GM13976 (cell line): Measurements from ENCODE around the gene SGSM2.

ENCODE experiments used
- DNase-seq: peaks from one replicate; pipeline ENCODE4 v3.0.0; 2012; ENCODE audit warnings: low spot score
- in situ Hi-C: fragments of 300-500 bp; cut with MboI; formaldehyde crosslinking; loops from one replicate; pipeline ENCODE4 v1.12.0; 2022; ENCODE audit warnings: low sequenced_read_pairs, mixed read lengths, inconsistent platforms; ENCODE audit not compliant: unreplicated experiment
- TF ChIP-seq, protein P1 (sequence below): IDR thresholded peaks from 2 replicates; pipeline ENCODE4 v1.5.1; 2012; ENCODE audit warnings: borderline replicate concordance, mild to moderate bottlenecking; ENCODE audit not compliant: insufficient read depth; ENCODE audit errors: extremely low read depth, missing control alignments, control extremely low read depth

The SGSM2 gene

DNA sequence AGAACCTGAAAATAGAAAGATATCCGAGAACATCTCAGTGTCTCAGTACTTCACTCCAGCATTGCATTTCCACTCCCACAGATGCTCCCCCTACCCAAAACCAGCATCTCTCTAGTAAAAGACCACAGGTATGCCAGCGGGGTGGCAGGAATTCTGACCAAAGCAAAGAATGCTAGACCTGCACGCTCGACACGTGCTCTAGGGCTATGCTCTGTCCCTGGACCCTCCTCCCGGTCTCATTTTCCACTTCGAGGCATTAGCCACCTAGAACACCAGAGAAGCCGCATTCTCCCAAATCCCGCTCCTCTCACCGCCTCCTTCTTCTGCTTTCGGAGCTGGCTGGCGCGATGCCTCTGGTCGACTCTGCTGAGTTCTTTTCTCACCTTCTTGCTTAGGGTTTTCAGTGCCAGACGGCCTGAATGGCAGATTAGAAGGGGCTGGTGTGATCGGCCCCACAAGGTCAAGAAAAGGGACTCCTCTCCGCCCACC is 1.5 kb upstream of the SGSM2 start:
- in situ Hi-C loops: no loop called here
- DNase-seq: no peak
- TF ChIP-seq, protein P1, sequence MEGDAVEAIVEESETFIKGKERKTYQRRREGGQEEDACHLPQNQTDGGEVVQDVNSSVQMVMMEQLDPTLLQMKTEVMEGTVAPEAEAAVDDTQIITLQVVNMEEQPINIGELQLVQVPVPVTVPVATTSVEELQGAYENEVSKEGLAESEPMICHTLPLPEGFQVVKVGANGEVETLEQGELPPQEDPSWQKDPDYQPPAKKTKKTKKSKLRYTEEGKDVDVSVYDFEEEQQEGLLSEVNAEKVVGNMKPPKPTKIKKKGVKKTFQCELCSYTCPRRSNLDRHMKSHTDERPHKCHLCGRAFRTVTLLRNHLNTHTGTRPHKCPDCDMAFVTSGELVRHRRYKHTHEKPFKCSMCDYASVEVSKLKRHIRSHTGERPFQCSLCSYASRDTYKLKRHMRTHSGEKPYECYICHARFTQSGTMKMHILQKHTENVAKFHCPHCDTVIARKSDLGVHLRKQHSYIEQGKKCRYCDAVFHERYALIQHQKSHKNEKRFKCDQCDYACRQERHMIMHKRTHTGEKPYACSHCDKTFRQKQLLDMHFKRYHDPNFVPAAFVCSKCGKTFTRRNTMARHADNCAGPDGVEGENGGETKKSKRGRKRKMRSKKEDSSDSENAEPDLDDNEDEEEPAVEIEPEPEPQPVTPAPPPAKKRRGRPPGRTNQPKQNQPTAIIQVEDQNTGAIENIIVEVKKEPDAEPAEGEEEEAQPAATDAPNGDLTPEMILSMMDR: no peak

DNA sequence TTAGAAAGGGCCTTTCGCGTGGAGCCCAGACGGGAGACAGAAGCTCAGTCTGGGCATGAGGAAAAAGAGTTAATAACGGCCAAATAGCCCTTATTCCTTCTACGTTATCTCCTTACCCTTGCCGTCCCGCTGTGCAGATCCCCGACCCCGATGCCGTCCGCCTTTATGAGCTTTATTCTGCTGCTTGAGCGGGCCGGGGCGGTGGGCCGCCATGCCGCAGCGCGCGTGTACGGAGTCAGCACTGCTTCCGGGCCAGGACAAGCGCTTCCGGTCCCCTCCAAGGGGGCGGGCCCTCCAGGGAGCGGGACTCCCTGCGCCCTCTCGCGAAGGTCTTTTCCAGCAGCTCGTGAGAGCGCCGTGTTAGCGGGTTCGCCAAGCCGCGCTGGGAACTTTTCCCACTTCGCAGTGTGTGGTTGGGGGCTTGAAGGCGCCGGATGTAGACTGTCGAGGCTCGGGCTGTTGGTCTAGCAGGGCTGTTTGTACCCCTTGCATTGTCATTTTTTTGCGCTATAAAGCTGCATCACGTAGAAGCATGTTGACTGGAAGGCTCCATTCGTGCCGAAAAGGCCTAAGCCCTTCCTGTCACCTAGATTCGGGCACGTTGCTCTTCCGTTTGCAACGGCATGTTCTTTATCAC is 968 bp upstream of the SGSM2 start, which contains the start of gene TSR1:
Gene TSR1 (minus strand): TSS at position 243 of the 637 bp plus-strand sequence. CDS start 30 bp downstream, at position 213.
- peak; percentile 99 for DNase-seq
- TF ChIP-seq, protein P1: peak; percentile 42
- in situ Hi-C loops: no loop called here

DNA sequence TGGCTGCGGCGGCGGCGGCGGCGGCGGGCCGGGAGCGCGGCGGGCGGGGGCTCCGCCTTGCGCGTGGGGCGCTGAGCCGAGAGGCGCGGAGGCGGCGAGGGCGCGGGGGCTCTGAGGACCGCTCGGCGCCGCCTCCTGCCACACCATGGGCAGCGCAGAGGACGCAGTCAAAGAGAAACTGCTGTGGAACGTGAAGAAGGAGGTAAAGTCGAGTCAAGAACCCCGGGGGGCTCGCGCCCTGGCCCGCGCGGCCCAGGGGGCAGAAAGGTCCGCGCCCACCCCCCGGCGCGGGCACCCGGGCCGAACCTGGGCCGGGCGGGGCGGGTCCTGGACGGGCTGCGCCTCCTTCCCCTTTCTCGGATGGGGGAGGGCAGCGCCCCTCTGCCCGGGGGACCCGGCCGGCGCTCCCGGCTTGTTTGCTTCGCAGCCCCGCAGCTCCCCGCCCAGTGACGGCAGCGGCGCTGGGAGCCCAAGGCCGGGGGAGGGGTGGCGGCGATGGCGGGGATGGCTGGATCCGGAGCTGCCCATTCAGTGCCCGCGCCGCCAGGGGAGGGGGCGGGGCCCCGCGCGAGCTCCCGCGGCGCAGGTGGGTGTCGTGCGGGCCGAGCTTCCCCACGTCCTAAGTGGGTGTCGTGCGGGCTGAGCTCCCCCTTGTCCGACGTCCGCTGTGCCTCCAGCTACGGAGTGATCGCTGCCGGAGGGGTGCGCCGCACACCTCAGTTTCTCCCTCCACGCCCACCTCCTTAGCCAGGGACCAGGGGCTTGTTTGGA is 428 bp downstream of the SGSM2 start:
- in situ Hi-C loops: no loop called here
- TF ChIP-seq, protein P1: no peak
- DNase-seq: peak; percentile 79

DNA sequence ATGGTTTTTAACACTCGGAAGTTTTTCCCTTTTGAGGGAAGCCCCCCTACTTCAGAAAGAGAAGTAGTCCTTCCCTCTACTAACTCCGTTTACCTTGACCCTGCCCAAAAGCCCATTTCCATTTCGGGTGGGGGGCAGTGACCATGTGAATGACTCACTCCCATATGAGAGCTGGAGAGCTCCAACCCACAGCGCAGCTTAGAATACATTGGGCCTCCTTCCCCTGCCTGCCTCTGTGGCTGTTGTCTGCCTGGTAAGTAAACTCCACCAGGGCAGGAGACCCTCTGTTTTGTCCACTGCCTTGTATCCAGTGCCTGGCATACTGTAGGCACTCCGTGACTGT is 985 bp downstream of the SGSM2 start:
- no peak for DNase-seq
- in situ Hi-C loops: no loop called here
- TF ChIP-seq, protein P1: no peak

DNA sequence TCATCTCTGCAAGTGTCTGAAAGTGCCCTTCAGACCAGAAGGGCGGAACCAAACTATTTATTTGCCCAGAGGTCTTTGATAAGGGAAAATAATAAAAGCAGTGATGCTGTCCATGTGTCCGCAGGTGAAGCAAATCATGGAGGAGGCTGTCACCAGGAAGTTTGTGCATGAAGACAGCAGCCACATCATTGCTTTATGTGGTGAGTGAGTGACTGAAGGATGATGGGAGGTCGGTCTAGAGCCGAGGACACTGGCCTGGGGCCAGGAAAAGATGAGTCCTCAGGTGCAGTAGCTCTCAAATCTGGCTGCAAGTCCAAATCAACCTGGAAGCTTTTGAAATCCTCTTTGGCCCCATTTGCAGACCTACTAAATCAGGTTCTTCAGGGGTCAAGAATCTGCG is 6.1 kb downstream of the SGSM2 start:
- no peak for DNase-seq
- TF ChIP-seq, protein P1: no peak
- in situ Hi-C loops: no loop called here

DNA sequence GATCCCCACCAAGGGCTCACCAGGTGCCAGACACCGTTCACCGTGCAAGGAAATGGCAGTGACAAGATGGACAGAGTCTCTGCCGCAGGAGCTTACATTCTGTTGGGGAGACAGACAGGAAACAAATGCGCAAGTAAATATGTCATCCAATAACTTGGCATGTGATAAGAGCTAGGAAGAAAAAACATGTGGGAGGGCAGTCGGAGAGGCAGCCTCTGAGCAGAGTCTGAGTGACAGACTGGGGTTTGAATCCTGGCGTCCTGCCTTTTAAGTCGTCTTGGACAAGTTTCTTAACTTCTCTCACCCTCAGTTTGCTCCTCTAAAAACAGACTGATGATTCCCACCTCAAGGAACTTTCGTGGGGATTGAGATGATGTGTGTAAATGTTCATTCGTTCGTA is 7.2 kb downstream of the SGSM2 start:
- no peak for DNase-seq
- TF ChIP-seq, protein P1: no peak
- in situ Hi-C loops: no loop called here
